Transverse colon (tissue), 4 donors: ENCODE data around the gene GFRA1.

Experiments
- EP300 ChIP-seq: sonication (generic); formaldehyde crosslinking; IDR thresholded peaks from one replicate; pipeline ENCODE4 v1.6.1; 2017; ENCODE audit warnings: antibody characterized with exemption, low read depth
- POLR2A ChIP-seq: fragments of 450-650 bp; IDR thresholded peaks from one replicate; pipeline ENCODE4 v1.6.1; 2016; ENCODE audit warnings: antibody characterized with exemption, mild to moderate bottlenecking, moderate library complexity
- POLR2AphosphoS5 ChIP-seq, 3 donors: sonication (generic); formaldehyde crosslinking; IDR thresholded peaks; one replicate each; pipeline ENCODE4 v1.6.1; 2016; ENCODE audit warnings: antibody characterized with exemption in 3 of 3
- TF ChIP-seq, protein P1 (sequence below), 5 experiments: fragments of 200-600 bp in 3 of 5; fragments of 450-650 bp in 2 of 5; sonication (generic) in 3 of 5; IDR thresholded peaks; 1 replicate in 2 of 5; 2 replicates in 3 of 5; pipeline ENCODE4 v1.5.1; 2016 to 2017; ENCODE audit warnings: antibody characterized with exemption in 5 of 5, inconsistent platforms in 3 of 5, mild to moderate bottlenecking in 2 of 5, moderate library complexity in 1 of 5

DNA sequence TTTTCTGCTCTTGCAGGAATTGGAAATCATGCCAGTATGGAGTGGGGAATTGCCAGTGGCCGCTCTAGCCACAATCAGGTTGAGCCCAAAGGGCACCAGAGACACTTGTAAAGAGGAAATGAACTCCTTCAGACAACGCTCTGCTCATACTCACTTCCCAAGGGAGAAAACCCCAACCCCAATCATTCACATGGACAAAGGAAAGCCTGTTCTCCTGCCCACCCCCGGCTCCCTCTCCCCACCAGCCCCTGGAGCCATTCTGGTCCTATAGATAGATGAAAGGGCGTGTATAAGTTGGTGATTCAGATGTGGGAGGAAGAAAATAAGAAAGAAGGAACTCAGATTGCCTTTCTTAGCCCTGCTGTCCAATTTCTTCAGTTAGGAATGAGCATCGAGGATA is 57.4 kb downstream of the GFRA1 start:
- TF ChIP-seq, protein P1, sequence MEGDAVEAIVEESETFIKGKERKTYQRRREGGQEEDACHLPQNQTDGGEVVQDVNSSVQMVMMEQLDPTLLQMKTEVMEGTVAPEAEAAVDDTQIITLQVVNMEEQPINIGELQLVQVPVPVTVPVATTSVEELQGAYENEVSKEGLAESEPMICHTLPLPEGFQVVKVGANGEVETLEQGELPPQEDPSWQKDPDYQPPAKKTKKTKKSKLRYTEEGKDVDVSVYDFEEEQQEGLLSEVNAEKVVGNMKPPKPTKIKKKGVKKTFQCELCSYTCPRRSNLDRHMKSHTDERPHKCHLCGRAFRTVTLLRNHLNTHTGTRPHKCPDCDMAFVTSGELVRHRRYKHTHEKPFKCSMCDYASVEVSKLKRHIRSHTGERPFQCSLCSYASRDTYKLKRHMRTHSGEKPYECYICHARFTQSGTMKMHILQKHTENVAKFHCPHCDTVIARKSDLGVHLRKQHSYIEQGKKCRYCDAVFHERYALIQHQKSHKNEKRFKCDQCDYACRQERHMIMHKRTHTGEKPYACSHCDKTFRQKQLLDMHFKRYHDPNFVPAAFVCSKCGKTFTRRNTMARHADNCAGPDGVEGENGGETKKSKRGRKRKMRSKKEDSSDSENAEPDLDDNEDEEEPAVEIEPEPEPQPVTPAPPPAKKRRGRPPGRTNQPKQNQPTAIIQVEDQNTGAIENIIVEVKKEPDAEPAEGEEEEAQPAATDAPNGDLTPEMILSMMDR (IDR thresholded peaks at IDR 0.05): no peak
- TF ChIP-seq POLR2AphosphoS5 (IDR thresholded peaks at IDR 0.05): no peak
- TF ChIP-seq POLR2A: no peak
- no peak for TF ChIP-seq EP300
